Anterior cingulate cortex (tissue), 58 donors: Measurements from ENCODE around the gene CCS.
"Not testable (repeated sequence)": the region's sequence is repeated elsewhere in the genome, so short reads cannot be mapped to it uniquely, and the experiment has no call there.

ENCODE experiments used
- DNase-seq, 58 donors: peaks; one replicate each; lab custom pipeline; 2025; lab: John Stamatoyannopoulos, UW

The CCS gene

GRCh38 chr11:66619080-66619554 lies 26.1 kb downstream of the CCS start:
- peak in 3 of 58 donors; percentile 9 to 32 (median 14) for DNase-seq

- DNase-seq, result no peak
These were observed 31.5 kb downstream of the CCS start for GRCh38 chr11:66624450-66624849.

GRCh38 chr11:66625041-66625751 lies 32.2 kb downstream of the CCS start:
- DNase-seq, result no peak

- no peak for DNase-seq
These were observed 32.8 kb downstream of the CCS start for GRCh38 chr11:66625752-66626149.

GRCh38 chr11:66626382-66626781 lies 33.4 kb downstream of the CCS start:
- no peak for DNase-seq

GRCh38 chr11:66626926-66627325 lies 33.9 kb downstream of the CCS start:
- DNase-seq, result peak in 2 of 58 donors; percentile 10 to 12

GRCh38 chr11:66628061-66628603 lies 35.1 kb downstream of the CCS start:
- no peak for DNase-seq

GRCh38 chr11:66629356-66629755 lies 36.4 kb downstream of the CCS start:
- DNase-seq, result no peak

- no peak for DNase-seq
These were observed 38.9 kb downstream of the CCS start for GRCh38 chr11:66631883-66632282.

GRCh38 chr11:66632952-66633351 lies 40.0 kb downstream of the CCS start:
- DNase-seq, result no peak

GRCh38 chr11:66636411-66636810 lies 43.4 kb downstream of the CCS start:
- DNase-seq, result no peak

- peak in 2 of 58 donors; percentile 40 to 52 for DNase-seq
These were observed 44.7 kb downstream of the CCS start for GRCh38 chr11:66637557-66638176.

- peak; percentile 73 to 100 (median 98) for DNase-seq
These were observed 45.4 kb downstream of the CCS start, which contains the start of gene RBM4 for GRCh38 chr11:66638177-66639065. Gene RBM4, plus strand, starts transcription at chr11:66638703. Its CDS starts 1,009 bp downstream, at chr11:66639712.

- peak in 14 of 58 donors; percentile 19 to 69 (median 49) for DNase-seq
These were observed 46.3 kb downstream of the CCS start for GRCh38 chr11:66639066-66639813.

- DNase-seq, result not testable (repeated sequence)
These were observed 46.9 kb downstream of the CCS start for GRCh38 chr11:66639814-66640340.

- DNase-seq, result no peak
These were observed 48.8 kb downstream of the CCS start for GRCh38 chr11:66641834-66642233.

GRCh38 chr11:66643745-66644437 lies 50.9 kb downstream of the CCS start:
- no peak for DNase-seq

GRCh38 chr11:66646828-66647227 lies 53.8 kb downstream of the CCS start:
- DNase-seq, result no peak

GRCh38 chr11:66649903-66650302 lies 56.9 kb downstream of the CCS start:
- no peak for DNase-seq
